AG04450 (cell line): ENCODE results near the gene PRKAR1B. TPM values are rescaled to one million over a fixed set of nuclear protein-coding genes. Genes with fewer than 3 reads are reported as not detected.

ENCODE experiments used
- CTCF ChIA-PET: fragments of 300-600, 350-600 bp; formaldehyde crosslinking; extraction: SDS; loops from one replicate; lab custom pipeline; 2022; ENCODE audit warnings: antibody characterized with exemption, inconsistent platforms; lab: Charles Lee
- POLR2A ChIA-PET: fragments of 350-600 bp; formaldehyde crosslinking; extraction: SDS; loops from one replicate; lab custom pipeline; 2021; ENCODE audit warnings: antibody characterized with exemption, inconsistent platforms; lab: Yijun Ruan, JAX
- DNase-seq: peaks from one replicate; pipeline ENCODE4 v3.0.0-alpha.2; 2011; ENCODE audit warnings: low read depth, low spot score
- H3K27ac ChIP-seq: one replicate; pipeline ENCODE4 v1.5.1; 2012; ENCODE audit warnings: low read depth, low read length, control low read depth
- H3K27me3 ChIP-seq: one replicate; pipeline ENCODE4 v1.6.0; 2012; ENCODE audit warnings: low read length; ENCODE audit not compliant: control insufficient read depth, insufficient read depth
- H3K4me3 ChIP-seq: 2 replicates; pipeline ENCODE4 v1.5.1; 2011; ENCODE audit warnings: mild to moderate bottlenecking, low read depth, low read length, control low read depth
- H3K9me3 ChIP-seq: 2 replicates; pipeline ENCODE4 v1.5.1; 2012; ENCODE audit warnings: low read length; ENCODE audit not compliant: control insufficient read depth, insufficient read depth
- CTCF ChIP-seq: IDR thresholded peaks from 2 replicates; pipeline ENCODE4 v1.5.1; 2011; ENCODE audit warnings: low read depth, low read length, control low read depth, inconsistent platforms
- polyA plus RNA-seq: library from polyadenylated mRNA; depleted of rRNA; stranded (reverse); fragments of >200 nt; gene quantifications from 2 replicates; pipeline ENCODE4 v1.2.3, GENCODE V29; 2011

PRKAR1B gene
- polyA plus RNA-seq, 1 experiment, result 16.1 TPM

DNA sequence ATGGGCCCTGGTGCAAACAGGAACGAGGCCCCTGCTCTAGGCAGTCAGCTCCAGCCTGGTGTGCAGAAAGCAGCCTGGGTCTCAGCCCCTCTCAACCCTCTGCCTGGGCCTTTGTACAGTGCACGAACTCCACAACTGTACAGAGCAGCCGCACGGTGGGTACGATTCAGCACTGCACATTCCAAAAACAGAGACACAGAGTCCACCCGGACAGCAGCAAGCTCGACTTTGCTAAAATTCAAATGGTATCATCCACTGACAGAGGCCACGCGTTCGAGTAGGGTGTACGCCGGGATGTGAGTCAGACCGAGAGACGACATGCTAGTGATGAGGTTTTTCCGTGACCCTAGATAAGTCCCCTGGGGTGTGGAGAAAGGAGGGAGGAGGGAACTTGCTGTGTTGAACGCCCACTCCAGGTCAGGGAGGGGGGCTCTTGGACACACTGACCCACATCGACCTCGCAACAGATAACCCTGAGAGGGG is 141.8 kb downstream of the PRKAR1B start:
- no peak for TF ChIP-seq CTCF
- no peak for DNase-seq
- ChIA-PET POLR2A (interaction anchor here (0.9 kb wide), 1 partner anchor 228 kb away, joined by 8 read pairs; no protein-coding TSS in a partner anchor), CTCF (no interaction called here)
- peaks cover 44% of the 10 kb centered on the region for H3K9me3 ChIP-seq
- no peak overlapping the region for H3K27ac ChIP-seq
- H3K27me3 ChIP-seq, result no peaks in the 10 kb centered on the region
- no peak overlapping the region for H3K4me3 ChIP-seq

DNA sequence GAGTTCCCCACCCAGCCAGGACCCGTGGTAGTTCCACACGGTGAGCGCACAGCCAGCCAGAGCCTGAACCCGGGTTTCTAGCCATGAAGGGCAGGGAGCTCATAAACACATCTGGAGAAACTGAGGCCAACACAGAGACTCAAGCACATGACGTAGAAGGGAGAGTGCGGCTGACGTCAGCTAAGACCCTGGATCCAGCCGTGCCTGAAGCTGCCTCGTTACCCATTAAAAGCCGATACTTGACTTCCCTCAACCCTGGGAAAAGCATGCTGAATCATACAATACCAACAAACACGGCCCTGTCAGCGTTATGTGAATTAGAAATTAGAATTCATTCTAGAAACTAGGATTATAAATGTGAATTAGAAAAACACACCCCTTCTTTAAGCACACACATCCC is 142.3 kb downstream of the PRKAR1B start:
- no peak for TF ChIP-seq CTCF
- no peaks in the 10 kb centered on the region for H3K27me3 ChIP-seq
- ChIA-PET CTCF (no interaction called here), POLR2A (no interaction called here)
- peaks cover 44% of the 10 kb centered on the region for H3K9me3 ChIP-seq
- DNase-seq, result no peak
- no peak overlapping the region for H3K27ac ChIP-seq
- no peak overlapping the region for H3K4me3 ChIP-seq

GRCh38 chr7:584122-584465 is 143.0 kb downstream of the PRKAR1B start:
- no peak overlapping the region for H3K27ac ChIP-seq
- peaks cover 38% of the 10 kb centered on the region for H3K9me3 ChIP-seq
- no peaks in the 10 kb centered on the region for H3K27me3 ChIP-seq
- ChIA-PET POLR2A (no interaction called here), CTCF (no interaction called here)
- TF ChIP-seq CTCF, result no peak
- no peak overlapping the region for H3K4me3 ChIP-seq
- DNase-seq, result no peak

- ChIA-PET POLR2A (no interaction called here), CTCF (no interaction called here)
- Histone ChIP-seq H3K27me3 (no peaks in the 10 kb centered on the region), H3K9me3 (peaks cover 38% of the 10 kb centered on the region), H3K27ac (no peak overlapping the region), H3K4me3 (no peak overlapping the region)
- no peak for DNase-seq
- no peak for TF ChIP-seq CTCF
These were observed 143.5 kb downstream of the PRKAR1B start for GRCh38 chr7:583410-584121.

DNA sequence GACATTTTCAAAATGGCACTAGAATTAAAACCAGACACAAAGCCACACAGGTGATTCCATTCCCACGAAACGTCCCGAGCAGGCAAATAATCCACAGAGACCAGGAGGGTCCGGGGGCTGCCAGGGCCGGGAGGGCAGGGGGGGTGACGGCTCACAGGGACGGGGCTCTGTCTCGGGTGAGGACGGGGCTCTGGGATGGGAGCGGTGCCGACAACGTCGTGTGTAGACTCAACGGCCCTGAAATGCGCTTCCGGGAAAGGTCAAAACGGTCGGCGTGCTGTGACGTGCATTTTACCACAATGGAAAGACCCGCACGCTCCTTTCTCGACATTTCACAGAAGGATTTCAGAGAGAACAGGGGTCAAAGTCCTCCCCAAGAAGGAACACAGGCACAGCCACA is 144.2 kb downstream of the PRKAR1B start:
- CTCF ChIA-PET, result no interaction called here
- H3K4me3 ChIP-seq, result no peak overlapping the region
- H3K27ac ChIP-seq, result no peak overlapping the region
- H3K9me3 ChIP-seq, result peaks cover 38% of the 10 kb centered on the region
- no peak for DNase-seq
- no peaks in the 10 kb centered on the region for H3K27me3 ChIP-seq
- TF ChIP-seq CTCF, result no peak
- POLR2A ChIA-PET, result no interaction called here
